ENCODE results near the gene UBL4B.

DNA sequence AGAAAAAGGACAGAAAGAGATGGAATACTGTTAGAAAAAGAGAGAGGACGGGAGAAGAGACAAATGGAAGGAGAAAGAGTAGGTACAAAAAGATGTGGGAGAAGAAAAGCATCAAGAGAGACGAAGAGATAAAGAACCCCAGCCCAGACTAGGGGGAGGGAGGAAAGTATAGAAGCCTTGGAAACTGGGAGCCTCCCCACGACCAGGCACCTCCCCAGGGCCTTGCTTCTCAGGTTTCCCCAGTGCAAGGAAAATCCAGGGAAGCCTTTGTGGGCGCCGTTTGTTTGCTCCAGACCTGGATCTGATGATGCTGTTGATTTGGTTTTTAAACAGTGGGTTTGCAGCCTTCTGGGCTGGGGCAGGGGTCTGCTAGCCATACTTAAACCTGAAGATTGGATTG, 26.6 kb upstream of the UBL4B start:
- no peak for TF ChIP-seq POLR2A (IDR thresholded peaks at IDR 0.05; ENCODE audit: low read depth, low read length)
- TF ChIP-seq EZH2 (IDR thresholded peaks at IDR 0.05; ENCODE audit: borderline replicate concordance, low read depth, low read length, severe bottlenecking): no peak
- TF ChIP-seq, protein P1, sequence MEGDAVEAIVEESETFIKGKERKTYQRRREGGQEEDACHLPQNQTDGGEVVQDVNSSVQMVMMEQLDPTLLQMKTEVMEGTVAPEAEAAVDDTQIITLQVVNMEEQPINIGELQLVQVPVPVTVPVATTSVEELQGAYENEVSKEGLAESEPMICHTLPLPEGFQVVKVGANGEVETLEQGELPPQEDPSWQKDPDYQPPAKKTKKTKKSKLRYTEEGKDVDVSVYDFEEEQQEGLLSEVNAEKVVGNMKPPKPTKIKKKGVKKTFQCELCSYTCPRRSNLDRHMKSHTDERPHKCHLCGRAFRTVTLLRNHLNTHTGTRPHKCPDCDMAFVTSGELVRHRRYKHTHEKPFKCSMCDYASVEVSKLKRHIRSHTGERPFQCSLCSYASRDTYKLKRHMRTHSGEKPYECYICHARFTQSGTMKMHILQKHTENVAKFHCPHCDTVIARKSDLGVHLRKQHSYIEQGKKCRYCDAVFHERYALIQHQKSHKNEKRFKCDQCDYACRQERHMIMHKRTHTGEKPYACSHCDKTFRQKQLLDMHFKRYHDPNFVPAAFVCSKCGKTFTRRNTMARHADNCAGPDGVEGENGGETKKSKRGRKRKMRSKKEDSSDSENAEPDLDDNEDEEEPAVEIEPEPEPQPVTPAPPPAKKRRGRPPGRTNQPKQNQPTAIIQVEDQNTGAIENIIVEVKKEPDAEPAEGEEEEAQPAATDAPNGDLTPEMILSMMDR (IDR thresholded peaks at IDR 0.05; ENCODE audit: extremely low read depth in 1 of 2, insufficient read depth in 1 of 2, low read depth in 1 of 2, low read length in 2 of 2): no peak
- no peak for TF ChIP-seq MYC (IDR thresholded peaks at IDR 0.05; ENCODE audit: low read depth, low read length)

All from endothelial cell of umbilical vein (primary cell).